Right lobe of liver (tissue), 4 donors: Measurements from ENCODE around the gene PDZD7.

ENCODE experiments used
- CTCF ChIP-seq, 4 donors: fragments of 200-600 bp in 3 of 4; fragments of 450-650 bp in 1 of 4; IDR thresholded peaks; one replicate each; pipeline versions ENCODE4 v1.5.1 to v1.8.0; 2016 to 2022; ENCODE audit warnings: antibody characterized with exemption in 4 of 4, mild to moderate bottlenecking in 2 of 4
- POLR2A ChIP-seq: fragments of 450-650 bp; IDR thresholded peaks from one replicate; pipeline ENCODE4 v1.6.1; 2017; ENCODE audit warnings: antibody characterized with exemption, mild to moderate bottlenecking
- donor health status: DM: no; HTN: no; CAD: no.
- donor health status: DM: no; HTN: no; CAD: no.
- donor health status: DM: no; HTN: yes; CAD: no.

- TF ChIP-seq CTCF (IDR thresholded peaks at IDR 0.05) (no peak), POLR2A (no peak)
Measured at GRCh38 chr10:101014966-101015581, 15.9 kb downstream of the PDZD7 start.
